ENCODE results near the gene EVA1A. TPM values are rescaled to one million over a fixed set of nuclear protein-coding genes. Genes with fewer than 3 reads are reported as not detected.

Gene EVA1A
- total and polyA plus RNA-seq, 2 experiments from 2014 or later: 4.6 to 7.9 TPM

DNA sequence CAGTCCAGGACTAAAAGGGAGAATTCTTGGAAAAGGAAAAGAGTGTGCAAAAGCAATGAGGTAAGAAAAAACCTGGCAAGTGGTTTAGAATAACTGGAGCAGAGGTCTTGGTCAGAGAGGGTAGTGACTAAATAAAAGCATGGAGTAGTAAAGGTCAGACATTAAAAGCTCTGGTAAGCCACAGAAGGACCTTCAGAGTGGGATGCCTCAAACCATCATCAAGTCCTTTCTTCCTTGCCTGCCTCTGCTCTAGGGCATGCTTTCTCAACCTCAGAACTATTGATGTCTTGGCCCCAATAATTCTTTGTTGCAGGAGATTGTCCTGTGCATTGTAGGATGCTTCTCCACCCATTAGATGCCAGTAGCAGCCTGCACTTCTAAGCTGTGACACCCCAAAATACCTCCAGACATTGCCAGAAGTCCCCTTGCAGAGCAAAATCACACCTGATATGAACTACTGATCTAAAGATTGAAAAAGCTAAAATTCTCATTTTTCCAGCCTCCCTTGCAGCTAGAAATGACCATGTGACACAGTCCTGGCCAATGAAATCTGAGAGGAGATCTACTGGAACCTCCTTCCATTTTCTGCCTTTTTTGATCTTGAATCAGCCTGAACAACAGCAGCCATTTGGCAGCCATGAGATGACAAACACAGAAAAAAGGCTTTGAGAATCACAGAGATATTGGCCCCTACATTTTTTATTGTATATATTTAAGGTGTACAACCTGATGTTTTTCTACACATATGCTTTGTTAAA is 48.1 kb downstream of the EVA1A start:
- H3K4me1 Mint-ChIP-seq: peaks cover 10% of the 10 kb centered on the region; the same call in 2 of the 3 replicates
- Histone ChIP-seq H3K4me2 (no peak overlapping the region), H4K20me1 (replicated peaks; ENCODE audit: insufficient read depth) (no peaks in the 10 kb centered on the region), H3K9me2 (ENCODE audit: insufficient read depth) (no peaks in the 10 kb centered on the region), H3F3A (replicated peaks; ENCODE audit: low read depth) (no peaks in the 10 kb centered on the region), H3K27ac (ENCODE audit: low read depth) (no peak overlapping the region), H2AFZ (no peak overlapping the region), H3K27me3 (ENCODE audit: insufficient read depth) (no peaks in the 10 kb centered on the region), H3K4me1 (ENCODE audit: insufficient read depth) (no peaks in the 10 kb centered on the region), H3K4me3 (no peak overlapping the region), H3K79me2 (replicated peaks; ENCODE audit: insufficient read depth) (no peaks in the 10 kb centered on the region), H3K36me3 (ENCODE audit: insufficient read depth) (peaks cover 6% of the 10 kb centered on the region)
- ATAC-seq (no peak), DNase-seq (ENCODE audit: low spot score) (no peak)
- H3K27me3 Mint-ChIP-seq (ENCODE audit: insufficient read depth, low read depth, poor library complexity): no peaks in the 10 kb centered on the region
- no peak overlapping the region for H3K27ac Mint-ChIP-seq
- no peak for TF ChIP-seq CREB1 (CRISPR knock-in tag; IDR thresholded peaks at IDR 0.05; ENCODE audit: low read depth)
- TF ChIP-seq STAT1 (IDR thresholded peaks at IDR 0.05; ENCODE audit: unreplicated experiment): no peak
- TF ChIP-seq, protein P1, sequence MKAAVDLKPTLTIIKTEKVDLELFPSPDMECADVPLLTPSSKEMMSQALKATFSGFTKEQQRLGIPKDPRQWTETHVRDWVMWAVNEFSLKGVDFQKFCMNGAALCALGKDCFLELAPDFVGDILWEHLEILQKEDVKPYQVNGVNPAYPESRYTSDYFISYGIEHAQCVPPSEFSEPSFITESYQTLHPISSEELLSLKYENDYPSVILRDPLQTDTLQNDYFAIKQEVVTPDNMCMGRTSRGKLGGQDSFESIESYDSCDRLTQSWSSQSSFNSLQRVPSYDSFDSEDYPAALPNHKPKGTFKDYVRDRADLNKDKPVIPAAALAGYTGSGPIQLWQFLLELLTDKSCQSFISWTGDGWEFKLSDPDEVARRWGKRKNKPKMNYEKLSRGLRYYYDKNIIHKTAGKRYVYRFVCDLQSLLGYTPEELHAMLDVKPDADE (IDR thresholded peaks at IDR 0.05): no peak
- no peak for TF ChIP-seq EZH2phosphoT487 (IDR thresholded peaks at IDR 0.05; ENCODE audit: unreplicated experiment)
- no peak for TF ChIP-seq POLR2AphosphoS5 (IDR thresholded peaks at IDR 0.05; ENCODE audit: low read depth)
- TF ChIP-seq NANOG (IDR thresholded peaks at IDR 0.05; ENCODE audit: borderline replicate concordance): no peak
- TF ChIP-seq EZH2 (IDR thresholded peaks at IDR 0.05; ENCODE audit: low read depth, unreplicated experiment): no peak
- TF ChIP-seq JUNB (IDR thresholded peaks at IDR 0.05; ENCODE audit: unreplicated experiment): no peak
- no peak for TF ChIP-seq ZNF114 (CRISPR knock-in tag; IDR thresholded peaks at IDR 0.05)
- TF ChIP-seq, protein P2, sequence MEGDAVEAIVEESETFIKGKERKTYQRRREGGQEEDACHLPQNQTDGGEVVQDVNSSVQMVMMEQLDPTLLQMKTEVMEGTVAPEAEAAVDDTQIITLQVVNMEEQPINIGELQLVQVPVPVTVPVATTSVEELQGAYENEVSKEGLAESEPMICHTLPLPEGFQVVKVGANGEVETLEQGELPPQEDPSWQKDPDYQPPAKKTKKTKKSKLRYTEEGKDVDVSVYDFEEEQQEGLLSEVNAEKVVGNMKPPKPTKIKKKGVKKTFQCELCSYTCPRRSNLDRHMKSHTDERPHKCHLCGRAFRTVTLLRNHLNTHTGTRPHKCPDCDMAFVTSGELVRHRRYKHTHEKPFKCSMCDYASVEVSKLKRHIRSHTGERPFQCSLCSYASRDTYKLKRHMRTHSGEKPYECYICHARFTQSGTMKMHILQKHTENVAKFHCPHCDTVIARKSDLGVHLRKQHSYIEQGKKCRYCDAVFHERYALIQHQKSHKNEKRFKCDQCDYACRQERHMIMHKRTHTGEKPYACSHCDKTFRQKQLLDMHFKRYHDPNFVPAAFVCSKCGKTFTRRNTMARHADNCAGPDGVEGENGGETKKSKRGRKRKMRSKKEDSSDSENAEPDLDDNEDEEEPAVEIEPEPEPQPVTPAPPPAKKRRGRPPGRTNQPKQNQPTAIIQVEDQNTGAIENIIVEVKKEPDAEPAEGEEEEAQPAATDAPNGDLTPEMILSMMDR (conservative IDR thresholded peaks at IDR 0.05; ENCODE audit: low read depth in 2 of 2): no peak
- TF ChIP-seq, protein P3, sequence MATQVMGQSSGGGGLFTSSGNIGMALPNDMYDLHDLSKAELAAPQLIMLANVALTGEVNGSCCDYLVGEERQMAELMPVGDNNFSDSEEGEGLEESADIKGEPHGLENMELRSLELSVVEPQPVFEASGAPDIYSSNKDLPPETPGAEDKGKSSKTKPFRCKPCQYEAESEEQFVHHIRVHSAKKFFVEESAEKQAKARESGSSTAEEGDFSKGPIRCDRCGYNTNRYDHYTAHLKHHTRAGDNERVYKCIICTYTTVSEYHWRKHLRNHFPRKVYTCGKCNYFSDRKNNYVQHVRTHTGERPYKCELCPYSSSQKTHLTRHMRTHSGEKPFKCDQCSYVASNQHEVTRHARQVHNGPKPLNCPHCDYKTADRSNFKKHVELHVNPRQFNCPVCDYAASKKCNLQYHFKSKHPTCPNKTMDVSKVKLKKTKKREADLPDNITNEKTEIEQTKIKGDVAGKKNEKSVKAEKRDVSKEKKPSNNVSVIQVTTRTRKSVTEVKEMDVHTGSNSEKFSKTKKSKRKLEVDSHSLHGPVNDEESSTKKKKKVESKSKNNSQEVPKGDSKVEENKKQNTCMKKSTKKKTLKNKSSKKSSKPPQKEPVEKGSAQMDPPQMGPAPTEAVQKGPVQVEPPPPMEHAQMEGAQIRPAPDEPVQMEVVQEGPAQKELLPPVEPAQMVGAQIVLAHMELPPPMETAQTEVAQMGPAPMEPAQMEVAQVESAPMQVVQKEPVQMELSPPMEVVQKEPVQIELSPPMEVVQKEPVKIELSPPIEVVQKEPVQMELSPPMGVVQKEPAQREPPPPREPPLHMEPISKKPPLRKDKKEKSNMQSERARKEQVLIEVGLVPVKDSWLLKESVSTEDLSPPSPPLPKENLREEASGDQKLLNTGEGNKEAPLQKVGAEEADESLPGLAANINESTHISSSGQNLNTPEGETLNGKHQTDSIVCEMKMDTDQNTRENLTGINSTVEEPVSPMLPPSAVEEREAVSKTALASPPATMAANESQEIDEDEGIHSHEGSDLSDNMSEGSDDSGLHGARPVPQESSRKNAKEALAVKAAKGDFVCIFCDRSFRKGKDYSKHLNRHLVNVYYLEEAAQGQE (IDR thresholded peaks at IDR 0.05; ENCODE audit: unreplicated experiment): no peak
- no peak for TF ChIP-seq ZNF331 (CRISPR knock-in tag; IDR thresholded peaks at IDR 0.05; ENCODE audit: low read depth)
- TF ChIP-seq, protein P4, sequence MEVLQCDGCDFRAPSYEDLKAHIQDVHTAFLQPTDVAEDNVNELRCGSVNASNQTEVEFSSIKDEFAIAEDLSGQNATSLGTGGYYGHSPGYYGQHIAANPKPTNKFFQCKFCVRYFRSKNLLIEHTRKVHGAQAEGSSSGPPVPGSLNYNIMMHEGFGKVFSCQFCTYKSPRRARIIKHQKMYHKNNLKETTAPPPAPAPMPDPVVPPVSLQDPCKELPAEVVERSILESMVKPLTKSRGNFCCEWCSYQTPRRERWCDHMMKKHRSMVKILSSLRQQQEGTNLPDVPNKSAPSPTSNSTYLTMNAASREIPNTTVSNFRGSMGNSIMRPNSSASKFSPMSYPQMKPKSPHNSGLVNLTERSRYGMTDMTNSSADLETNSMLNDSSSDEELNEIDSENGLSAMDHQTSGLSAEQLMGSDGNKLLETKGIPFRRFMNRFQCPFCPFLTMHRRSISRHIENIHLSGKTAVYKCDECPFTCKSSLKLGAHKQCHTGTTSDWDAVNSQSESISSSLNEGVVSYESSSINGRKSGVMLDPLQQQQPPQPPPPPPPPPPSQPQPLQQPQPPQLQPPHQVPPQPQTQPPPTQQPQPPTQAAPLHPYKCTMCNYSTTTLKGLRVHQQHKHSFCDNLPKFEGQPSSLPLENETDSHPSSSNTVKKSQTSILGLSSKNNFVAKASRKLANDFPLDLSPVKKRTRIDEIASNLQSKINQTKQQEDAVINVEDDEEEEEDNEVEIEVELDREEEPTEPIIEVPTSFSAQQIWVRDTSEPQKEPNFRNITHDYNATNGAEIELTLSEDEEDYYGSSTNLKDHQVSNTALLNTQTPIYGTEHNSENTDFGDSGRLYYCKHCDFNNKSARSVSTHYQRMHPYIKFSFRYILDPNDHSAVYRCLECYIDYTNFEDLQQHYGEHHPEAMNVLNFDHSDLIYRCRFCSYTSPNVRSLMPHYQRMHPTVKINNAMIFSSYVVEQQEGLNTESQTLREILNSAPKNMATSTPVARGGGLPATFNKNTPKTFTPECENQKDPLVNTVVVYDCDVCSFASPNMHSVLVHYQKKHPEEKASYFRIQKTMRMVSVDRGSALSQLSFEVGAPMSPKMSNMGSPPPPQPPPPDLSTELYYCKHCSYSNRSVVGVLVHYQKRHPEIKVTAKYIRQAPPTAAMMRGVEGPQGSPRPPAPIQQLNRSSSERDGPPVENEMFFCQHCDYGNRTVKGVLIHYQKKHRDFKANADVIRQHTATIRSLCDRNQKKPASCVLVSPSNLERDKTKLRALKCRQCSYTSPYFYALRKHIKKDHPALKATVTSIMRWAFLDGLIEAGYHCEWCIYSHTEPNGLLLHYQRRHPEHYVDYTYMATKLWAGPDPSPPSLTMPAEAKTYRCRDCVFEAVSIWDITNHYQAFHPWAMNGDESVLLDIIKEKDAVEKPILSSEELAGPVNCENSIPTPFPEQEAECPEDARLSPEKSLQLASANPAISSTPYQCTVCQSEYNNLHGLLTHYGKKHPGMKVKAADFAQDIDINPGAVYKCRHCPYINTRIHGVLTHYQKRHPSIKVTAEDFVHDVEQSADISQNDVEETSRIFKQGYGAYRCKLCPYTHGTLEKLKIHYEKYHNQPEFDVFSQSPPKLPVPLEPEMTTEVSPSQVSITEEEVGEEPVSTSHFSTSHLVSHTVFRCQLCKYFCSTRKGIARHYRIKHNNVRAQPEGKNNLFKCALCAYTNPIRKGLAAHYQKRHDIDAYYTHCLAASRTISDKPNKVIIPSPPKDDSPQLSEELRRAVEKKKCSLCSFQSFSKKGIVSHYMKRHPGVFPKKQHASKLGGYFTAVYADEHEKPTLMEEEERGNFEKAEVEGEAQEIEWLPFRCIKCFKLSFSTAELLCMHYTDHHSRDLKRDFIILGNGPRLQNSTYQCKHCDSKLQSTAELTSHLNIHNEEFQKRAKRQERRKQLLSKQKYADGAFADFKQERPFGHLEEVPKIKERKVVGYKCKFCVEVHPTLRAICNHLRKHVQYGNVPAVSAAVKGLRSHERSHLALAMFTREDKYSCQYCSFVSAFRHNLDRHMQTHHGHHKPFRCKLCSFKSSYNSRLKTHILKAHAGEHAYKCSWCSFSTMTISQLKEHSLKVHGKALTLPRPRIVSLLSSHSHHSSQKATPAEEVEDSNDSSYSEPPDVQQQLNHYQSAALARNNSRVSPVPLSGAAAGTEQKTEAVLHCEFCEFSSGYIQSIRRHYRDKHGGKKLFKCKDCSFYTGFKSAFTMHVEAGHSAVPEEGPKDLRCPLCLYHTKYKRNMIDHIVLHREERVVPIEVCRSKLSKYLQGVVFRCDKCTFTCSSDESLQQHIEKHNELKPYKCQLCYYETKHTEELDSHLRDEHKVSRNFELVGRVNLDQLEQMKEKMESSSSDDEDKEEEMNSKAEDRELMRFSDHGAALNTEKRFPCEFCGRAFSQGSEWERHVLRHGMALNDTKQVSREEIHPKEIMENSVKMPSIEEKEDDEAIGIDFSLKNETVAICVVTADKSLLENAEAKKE (CRISPR knock-in tag; IDR thresholded peaks at IDR 0.05): no peak
- H3K4me3 Mint-ChIP-seq: no peak overlapping the region
- peaks cover 35% of the 10 kb centered on the region for H3K9me3 Mint-ChIP-seq
- peaks cover 54% of the 10 kb centered on the region for H3K36me3 Mint-ChIP-seq (ENCODE audit: low read depth)
